IMR-90 (cell line): ENCODE data around the gene WFDC10B.

ENCODE experiments used
- CEBPB ChIP-seq: IDR thresholded peaks from 2 replicates; pipeline ENCODE4 v1.6.1; 2012; ENCODE audit warnings: low read depth, low read length, improper control_type of control experiment
- CHD1 ChIP-seq: IDR thresholded peaks from 2 replicates; pipeline ENCODE4 v1.6.1; 2012; ENCODE audit warnings: low read depth, low read length, improper control_type of control experiment
- ELK1 ChIP-seq: fragments of 150-350 bp; IDR thresholded peaks from 2 replicates; pipeline ENCODE4 v1.6.1; 2016; ENCODE audit warnings: low read depth, mild to moderate bottlenecking, low read length, moderate library complexity, borderline replicate concordance
- FOS ChIP-seq: fragments of 150-350 bp; IDR thresholded peaks from 2 replicates; pipeline ENCODE4 v1.6.1; 2016; ENCODE audit warnings: low read depth, low read length
- MAZ ChIP-seq: IDR thresholded peaks from 2 replicates; pipeline ENCODE4 v1.6.1; 2012; ENCODE audit warnings: low read depth, mild to moderate bottlenecking, low read length, improper control_type of control experiment, moderate library complexity, borderline replicate concordance
- MXI1 ChIP-seq: IDR thresholded peaks from 2 replicates; pipeline ENCODE4 v1.6.1; 2012; ENCODE audit warnings: low read depth, mild to moderate bottlenecking, low read length, moderate library complexity, borderline replicate concordance
- NFE2L2 ChIP-seq: fragments of 150-350 bp; IDR thresholded peaks from 2 replicates; pipeline ENCODE4 v1.6.1; 2016; ENCODE audit warnings: low read depth, mild to moderate bottlenecking, low read length
- POLR2A ChIP-seq: IDR thresholded peaks from 2 replicates; pipeline ENCODE4 v1.6.1; 2012; ENCODE audit warnings: mild to moderate bottlenecking, low read depth, low read length
- RAD21 ChIP-seq: IDR thresholded peaks from 2 replicates; pipeline ENCODE4 v1.6.1; 2012; ENCODE audit warnings: low read length, improper control_type of control experiment
- RCOR1 ChIP-seq: IDR thresholded peaks from 2 replicates; pipeline ENCODE4 v1.6.1; 2012; ENCODE audit warnings: mild to moderate bottlenecking, low read length, improper control_type of control experiment; ENCODE audit not compliant: insufficient replicate concordance
- RFX5 ChIP-seq: IDR thresholded peaks from 2 replicates; pipeline ENCODE4 v1.8.0; 2012; ENCODE audit warnings: low read depth, mild to moderate bottlenecking, low read length, moderate library complexity
- SMC3 ChIP-seq: fragments of 150-350 bp; IDR thresholded peaks from 2 replicates; pipeline ENCODE4 v1.6.1; 2016; ENCODE audit warnings: low read depth, mild to moderate bottlenecking, antibody characterized with exemption, low read length, moderate library complexity
- USF2 ChIP-seq: fragments of 150-350 bp; IDR thresholded peaks from 2 replicates; pipeline ENCODE4 v1.6.1; 2017; ENCODE audit warnings: mild to moderate bottlenecking, antibody characterized with exemption, low read length, low read depth
- TF ChIP-seq, protein P1 (sequence below): conservative IDR thresholded peaks from 2 replicates; pipeline ENCODE4 v1.5.1; 2012; ENCODE audit warnings: mild to moderate bottlenecking, low read depth, low read length, improper control_type of control experiment

DNA sequence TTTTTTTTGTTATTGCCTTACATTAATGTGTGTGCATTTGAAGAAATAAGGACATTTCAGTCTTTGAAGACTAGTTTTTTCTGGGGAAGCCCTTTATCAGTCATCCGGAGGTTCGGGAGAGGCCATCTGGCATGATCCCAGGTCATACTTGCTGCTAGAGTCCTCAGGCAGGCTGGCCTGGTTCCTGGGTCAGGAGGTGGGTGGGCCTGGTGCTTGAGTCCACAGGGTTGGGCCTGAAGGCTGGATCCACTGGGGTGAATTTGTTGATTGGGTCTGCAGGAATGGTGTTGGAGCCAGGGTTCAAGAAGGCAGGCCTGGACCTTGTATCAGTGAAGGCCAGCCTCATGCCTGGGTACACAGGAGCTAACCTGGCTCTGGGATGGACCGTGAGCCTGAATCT lies 57.9 kb downstream of the WFDC10B start:
- TF ChIP-seq, protein P1, sequence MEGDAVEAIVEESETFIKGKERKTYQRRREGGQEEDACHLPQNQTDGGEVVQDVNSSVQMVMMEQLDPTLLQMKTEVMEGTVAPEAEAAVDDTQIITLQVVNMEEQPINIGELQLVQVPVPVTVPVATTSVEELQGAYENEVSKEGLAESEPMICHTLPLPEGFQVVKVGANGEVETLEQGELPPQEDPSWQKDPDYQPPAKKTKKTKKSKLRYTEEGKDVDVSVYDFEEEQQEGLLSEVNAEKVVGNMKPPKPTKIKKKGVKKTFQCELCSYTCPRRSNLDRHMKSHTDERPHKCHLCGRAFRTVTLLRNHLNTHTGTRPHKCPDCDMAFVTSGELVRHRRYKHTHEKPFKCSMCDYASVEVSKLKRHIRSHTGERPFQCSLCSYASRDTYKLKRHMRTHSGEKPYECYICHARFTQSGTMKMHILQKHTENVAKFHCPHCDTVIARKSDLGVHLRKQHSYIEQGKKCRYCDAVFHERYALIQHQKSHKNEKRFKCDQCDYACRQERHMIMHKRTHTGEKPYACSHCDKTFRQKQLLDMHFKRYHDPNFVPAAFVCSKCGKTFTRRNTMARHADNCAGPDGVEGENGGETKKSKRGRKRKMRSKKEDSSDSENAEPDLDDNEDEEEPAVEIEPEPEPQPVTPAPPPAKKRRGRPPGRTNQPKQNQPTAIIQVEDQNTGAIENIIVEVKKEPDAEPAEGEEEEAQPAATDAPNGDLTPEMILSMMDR, result no peak
- TF ChIP-seq CEBPB (no peak), RCOR1 (no peak), SMC3 (no peak), MXI1 (no peak), NFE2L2 (no peak), USF2 (no peak), POLR2A (no peak), ELK1 (no peak), FOS (no peak), RFX5 (no peak), MAZ (no peak), RAD21 (no peak), CHD1 (no peak)
